K562 (cell line): ENCODE results near the gene FRMPD1. TPM values are rescaled to one million over a fixed set of nuclear protein-coding genes. Genes with fewer than 3 reads are reported as not detected.

ENCODE experiments used
- ATAC-seq: fragments of 200-7000 bp; cut with Tn5 transposase; 3 replicates; pipeline ENCODE4 v1.9.1; 2020; ENCODE audit warnings: moderate library complexity
- BruUV-seq: library from RNA; stranded (reverse); fragments of 400-500 nt; replicated peaks from 2 replicates; lab custom pipeline; 2021; lab: Mats Ljungman, UMichigan
- CTCF ChIA-PET: fragments of 300-600 bp; formaldehyde crosslinking; extraction: SDS; loops from one replicate; lab custom pipeline; 2021; ENCODE audit warnings: low intra/inter-chr PET ratio; lab: Yijun Ruan, JAX
- POLR2A ChIA-PET: fragments of 300-600, 350-650 bp; sonication (Branson Sonifier 250); formaldehyde crosslinking; extraction: SDS; loops from one replicate; lab custom pipeline; 2021; ENCODE audit warnings: antibody characterized with exemption, inconsistent platforms; lab: Yijun Ruan, JAX
- DNase-seq, 4 experiments: peaks; one replicate each; pipeline versions ENCODE4 v3.0.0 to v3.0.0-alpha.2; 2011 to 2018; ENCODE audit warnings: low spot score in 3 of 4, mixed read lengths in 3 of 4; ENCODE audit errors: extremely low read depth in 1 of 4
- FAIRE-seq: peaks from 2 replicates; lab custom pipeline; 2011; peaks lifted over from hg19 to GRCh38; lab: Jason Lieb, UNC
- H2AFZ ChIP-seq: 2 replicates; pipeline ENCODE4 v1.6.0; 2011; ENCODE audit warnings: low read depth, low read length, control low read depth, inconsistent platforms
- H3K27ac ChIP-seq: fragments of 200-600 bp; 3 replicates; pipeline ENCODE4 v1.8.0; 2011; ENCODE audit warnings: low read depth, mild to moderate bottlenecking, control low read depth, inconsistent platforms, low read length, moderate library complexity, mixed read lengths; ENCODE audit errors: extremely low read depth
- H3K27me3 ChIP-seq, 2 experiments: fragments of 300-600 bp in 1 of 2; 2 replicates in 1 of 2; 3 replicates in 1 of 2; pipeline versions ENCODE4 v1.6.0 to v1.8.0; 2011; ENCODE audit warnings: inconsistent platforms in 2 of 2, low read length in 2 of 2, mild to moderate bottlenecking in 1 of 2, mixed read lengths in 1 of 2, moderate library complexity in 1 of 2; ENCODE audit not compliant: control insufficient read depth in 2 of 2, insufficient read depth in 2 of 2
- H3K36me3 ChIP-seq: fragments of 300-600 bp; 3 replicates; pipeline ENCODE4 v1.8.0; 2011; ENCODE audit warnings: mild to moderate bottlenecking, low read length, inconsistent platforms; ENCODE audit not compliant: control insufficient read depth, insufficient read depth
- H3K4me1 ChIP-seq, 2 experiments: fragments of 200-600 bp in 1 of 2; replicated peaks in 1 of 2; 2 replicates in 1 of 2; 3 replicates in 1 of 2; pipeline versions ENCODE4 v1.5.1 to v1.8.0; 2011; ENCODE audit warnings: inconsistent platforms in 2 of 2, low read length in 2 of 2, mild to moderate bottlenecking in 1 of 2, mixed read lengths in 1 of 2, moderate library complexity in 1 of 2; ENCODE audit not compliant: control insufficient read depth in 2 of 2, insufficient read depth in 2 of 2
- H3K4me2 ChIP-seq: 2 replicates; pipeline ENCODE4 v1.6.1; 2011; ENCODE audit warnings: low read length, control low read depth, inconsistent platforms, mixed read lengths; ENCODE audit not compliant: insufficient read depth
- H3K4me3 ChIP-seq: fragments of 200-600 bp; sonication (generic), shearing (Covaris generic); 2 replicates; pipeline ENCODE4 v1.5.1; 2016; ENCODE audit warnings: control low read depth, inconsistent platforms
- H3K79me2 ChIP-seq: fragments of 200-600 bp; 3 replicates; pipeline ENCODE4 v1.8.0; 2011; ENCODE audit warnings: low read length, inconsistent platforms; ENCODE audit not compliant: control insufficient read depth, insufficient read depth
- H3K9ac ChIP-seq, 2 experiments: 2 replicates each; pipeline versions ENCODE4 v1.6.0 to v1.6.1; 2011; ENCODE audit warnings: low read depth in 2 of 2, low read length in 2 of 2, control low read depth in 1 of 2, inconsistent platforms in 1 of 2, mild to moderate bottlenecking in 1 of 2, mixed read lengths in 1 of 2; ENCODE audit not compliant: insufficient read depth in 1 of 2
- H3K9me1 ChIP-seq: one replicate; pipeline ENCODE4 v1.6.0; 2011; ENCODE audit warnings: inconsistent platforms, mild to moderate bottlenecking, low read length, moderate library complexity; ENCODE audit not compliant: control insufficient read depth, insufficient read depth
- H3K9me3 ChIP-seq: replicated peaks from 2 replicates; pipeline ENCODE4 v1.5.1; 2011; ENCODE audit warnings: low read depth, low read length, inconsistent platforms; ENCODE audit not compliant: control insufficient read depth, insufficient read depth
- H4K20me1 ChIP-seq: replicated peaks from 2 replicates; pipeline ENCODE4 v1.6.1; 2011; ENCODE audit warnings: low read length, inconsistent platforms, mixed read lengths; ENCODE audit not compliant: control insufficient read depth, insufficient read depth
- BRF1 ChIP-seq: IDR thresholded peaks from 3 replicates; pipeline ENCODE4 v1.6.1; 2011; ENCODE audit warnings: borderline replicate concordance, mild to moderate bottlenecking; ENCODE audit not compliant: insufficient read length; ENCODE audit errors: extremely low read depth
- EWSR1 ChIP-seq: fragments of 450-650 bp; IDR thresholded peaks from 2 replicates; pipeline ENCODE4 v1.6.1; 2018; ENCODE audit warnings: borderline replicate concordance, mild to moderate bottlenecking, low read depth, moderate library complexity; ENCODE audit not compliant: partially characterized antibody
- HIVEP1 ChIP-seq: fragments of 250-450 bp; sonication (Bioruptor Pico); IDR thresholded peaks from 2 replicates; pipeline ENCODE4 v1.4.0; 2020; ENCODE audit warnings: mild to moderate bottlenecking
- KLF6 ChIP-seq: fragments of 250-450 bp; sonication (Bioruptor Pico); IDR thresholded peaks from 2 replicates; pipeline ENCODE4 v1.4.0; 2020; ENCODE audit warnings: mild to moderate bottlenecking, moderate library complexity, borderline replicate concordance
- MAFF ChIP-seq: IDR thresholded peaks from 2 replicates; pipeline ENCODE4 v1.6.1; 2012; ENCODE audit warnings: low read length, improper control_type of control experiment
- MAFG ChIP-seq: fragments of 450-650 bp; conservative IDR thresholded peaks from 2 replicates; pipeline ENCODE4 v1.6.1; 2016; ENCODE audit warnings: missing genetic modification characterization, missing compliant biosample characterization
- NFIX ChIP-seq: fragments of 250-450 bp; sonication (Bioruptor Pico); IDR thresholded peaks from 2 replicates; pipeline ENCODE4 v1.4.0; 2020; ENCODE audit warnings: low read depth, mild to moderate bottlenecking, moderate library complexity
- NR4A1 ChIP-seq, 2 experiments: fragments of 250-450 bp in 1 of 2; fragments of 450-650 bp in 1 of 2; sonication (Bioruptor Pico) in 1 of 2; IDR thresholded peaks; 2 replicates each; pipeline versions ENCODE4 v1.4.0 to v1.6.1; 2016 to 2020; ENCODE audit warnings: mild to moderate bottlenecking in 2 of 2, missing compliant biosample characterization in 1 of 2, missing genetic modification characterization in 1 of 2, moderate library complexity in 1 of 2
- PHB ChIP-seq: fragments of 250-450 bp; sonication (Bioruptor Pico); IDR thresholded peaks from 2 replicates; pipeline ENCODE4 v1.5.0; 2021
- PHF21A ChIP-seq: fragments of 450-650 bp; IDR thresholded peaks from 2 replicates; pipeline ENCODE4 v1.6.1; 2017; ENCODE audit warnings: low read depth, borderline replicate concordance
- PRMT5 ChIP-seq: sonication (generic); formaldehyde crosslinking; IDR thresholded peaks from 2 replicates; pipeline ENCODE4 v1.5.0; 2020; ENCODE audit warnings: missing genetic modification reagents
- PTBP1 ChIP-seq: fragments of 200-400 bp; formaldehyde crosslinking; IDR thresholded peaks from 2 replicates; pipeline ENCODE4 v1.6.1; 2017; ENCODE audit warnings: low read depth, low read length
- ZFP1 ChIP-seq: fragments of 450-650 bp; formaldehyde crosslinking; IDR thresholded peaks from 2 replicates; pipeline ENCODE4 v1.4.0; 2020; ENCODE audit warnings: mild to moderate bottlenecking, mixed read lengths
- ZNF764 ChIP-seq: fragments of 250-450 bp; sonication (Bioruptor Pico); IDR thresholded peaks from 2 replicates; pipeline ENCODE4 v1.4.0; 2020; ENCODE audit warnings: low read depth, mild to moderate bottlenecking, moderate library complexity
- WGBS: fragments of 100-300 bp; shearing (Covaris generic); methylation state at CpG from one replicate; pipeline ENCODE4 v1.1.6; 2016; ENCODE audit warnings: low coverage, mixed read lengths; ENCODE audit not compliant: insufficient coverage; ENCODE audit errors: missing lambda C conversion rate; 5-methylcytosine and 5-hydroxymethylcytosine counted together
- in situ Hi-C: fragments of 300-500 bp; cut with MboI; formaldehyde crosslinking; loops from 4 replicates; pipeline ENCODE4 v1.15.0; 2018; ENCODE audit warnings: inconsistent platforms, mixed read lengths
- intact Hi-C: fragments of 100-400 bp; cut with micrococcal nuclease; formaldehyde crosslinking; loops from 2 replicates; pipeline ENCODE4 v1.14.2; 2022
- polyA plus RNA-seq, 8 experiments: library from polyadenylated mRNA; depleted of rRNA in 4 of 8; stranded (reverse) in 5 of 8; unstranded in 3 of 8; fragments of >200 nt; fragmentation: Nextera tagmentation in 2 of 8; fragmentation: Illumina TruSeq in 1 of 8; extraction: Ambion mirVana in 2 of 8; extraction: Trizol in 1 of 8; gene quantifications; 2 replicates each; pipeline versions ENCODE4 v1.2.1 to v1.2.3, GENCODE V29; 2011 to 2014; ENCODE audit warnings: inconsistent platforms in 1 of 8, missing spikeins in 1 of 8
- total RNA-seq, 7 experiments: library from RNA; depleted of rRNA in 6 of 7; stranded (reverse); fragments of >200 nt in 6 of 7; fragmentation: Illumina TruSeq in 2 of 7; extraction: Trizol in 2 of 7; gene quantifications; 2 replicates each; pipeline versions ENCODE4 v1.2.1 to v1.2.3, GENCODE V29; 2011 to 2021; ENCODE audit warnings: low replicate concordance in 1 of 7
- TF ChIP-seq, protein P1 (sequence below): fragments of 450-650 bp; formaldehyde crosslinking; IDR thresholded peaks from 2 replicates; pipeline ENCODE4 v1.4.0; 2020; ENCODE audit warnings: mild to moderate bottlenecking, mixed read lengths

FRMPD1 gene
- total and polyA plus RNA-seq, 9 of the 15 experiments (the other 6 are each of a cell fraction or from before 2014, with no cell fraction given) = not detected

GRCh38 chr9:37761511-37761910 is 110.8 kb downstream of the FRMPD1 start:
- FAIRE-seq = no peak

More at GRCh38 chr9:37761511-37761910, 110.8 kb downstream of the FRMPD1 start:
- H3K4me3 ChIP-seq = no peak overlapping the region
- in situ Hi-C loops = no loop called here
- DNase-seq = no peak
- no peaks in the 10 kb centered on the region for H3K9me3 ChIP-seq
- no peaks in the 10 kb centered on the region for H3K79me2 ChIP-seq
- H3K4me1 ChIP-seq = no peaks in the 10 kb centered on the region
- H3K27ac ChIP-seq = no peak overlapping the region
- intact Hi-C loops = loop anchor here (5.0 kb wide), 1 partner anchor 169 kb away; the partner anchor contains the start of gene TOMM5
- CTCF ChIA-PET = no interaction called here
- H3K4me2 ChIP-seq = no peak overlapping the region
- H4K20me1 ChIP-seq = no peaks in the 10 kb centered on the region
- TF ChIP-seq NFIX (CRISPR knock-in tag) = no peak
- TF ChIP-seq, protein P1, sequence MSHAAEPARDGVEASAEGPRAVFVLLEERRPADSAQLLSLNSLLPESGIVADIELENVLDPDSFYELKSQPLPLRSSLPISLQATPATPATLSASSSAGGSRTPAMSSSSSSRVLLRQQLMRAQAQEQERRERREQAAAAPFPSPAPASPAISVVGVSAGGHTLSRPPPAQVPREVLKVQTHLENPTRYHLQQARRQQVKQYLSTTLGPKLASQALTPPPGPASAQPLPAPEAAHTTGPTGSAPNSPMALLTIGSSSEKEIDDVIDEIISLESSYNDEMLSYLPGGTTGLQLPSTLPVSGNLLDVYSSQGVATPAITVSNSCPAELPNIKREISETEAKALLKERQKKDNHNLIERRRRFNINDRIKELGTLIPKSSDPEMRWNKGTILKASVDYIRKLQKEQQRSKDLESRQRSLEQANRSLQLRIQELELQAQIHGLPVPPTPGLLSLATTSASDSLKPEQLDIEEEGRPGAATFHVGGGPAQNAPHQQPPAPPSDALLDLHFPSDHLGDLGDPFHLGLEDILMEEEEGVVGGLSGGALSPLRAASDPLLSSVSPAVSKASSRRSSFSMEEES (CRISPR knock-in tag) = no peak
- no peak for TF ChIP-seq PTBP1
- no peak for TF ChIP-seq PHB (CRISPR knock-in tag)
- no peak for TF ChIP-seq EWSR1
- TF ChIP-seq KLF6 (CRISPR knock-in tag) = no peak
- TF ChIP-seq PHF21A = no peak
- TF ChIP-seq NR4A1 (CRISPR knock-in tag; IDR thresholded peaks at IDR 0.05) = no peak
- no peak for TF ChIP-seq NR4A1 (tag; IDR thresholded peaks at IDR 0.05)
- no peak for TF ChIP-seq PRMT5 (CRISPR knock-in tag)
- no peak for TF ChIP-seq MAFF
- TF ChIP-seq ZNF764 (CRISPR knock-in tag) = no peak
- TF ChIP-seq ZFP1 (CRISPR knock-in tag) = no peak
- TF ChIP-seq HIVEP1 (CRISPR knock-in tag) = no peak
- TF ChIP-seq BRF1 = no peak
- TF ChIP-seq MAFG (tag) = no peak
- TF ChIP-seq, all 486 proteins: peak for 0
- no peak overlapping the region for H3K9ac ChIP-seq
- no peaks in the 10 kb centered on the region for H3K27me3 ChIP-seq
- peaks cover 4% of the 10 kb centered on the region; the same call in 2 of the 3 replicates for H3K36me3 ChIP-seq
- no peak for ATAC-seq
- H3K9me1 ChIP-seq = no peaks in the 10 kb centered on the region
- H2AFZ ChIP-seq = no peak overlapping the region
- POLR2A ChIA-PET = interaction anchor here (0.8 to 1.5 kb wide), 2 partner anchors 10 to 13 kb away, joined by 3 to 5 read pairs; no protein-coding TSS in a partner anchor
- no TSS peak for BruUV-seq
- 37% methylated on average over 3 of the region's 3 CpGs for WGBS
